ENCODE measurements around the gene PARVB. TPM values are rescaled to one million over a fixed set of nuclear protein-coding genes. Genes with fewer than 3 reads are reported as not detected.

The PARVB gene
- total and polyA plus RNA-seq, 9 of the 15 experiments (the other 6 are each of a cell fraction or from before 2014, with no cell fraction given) = 1.1 to 59.2 (median 29.2) TPM

DNA sequence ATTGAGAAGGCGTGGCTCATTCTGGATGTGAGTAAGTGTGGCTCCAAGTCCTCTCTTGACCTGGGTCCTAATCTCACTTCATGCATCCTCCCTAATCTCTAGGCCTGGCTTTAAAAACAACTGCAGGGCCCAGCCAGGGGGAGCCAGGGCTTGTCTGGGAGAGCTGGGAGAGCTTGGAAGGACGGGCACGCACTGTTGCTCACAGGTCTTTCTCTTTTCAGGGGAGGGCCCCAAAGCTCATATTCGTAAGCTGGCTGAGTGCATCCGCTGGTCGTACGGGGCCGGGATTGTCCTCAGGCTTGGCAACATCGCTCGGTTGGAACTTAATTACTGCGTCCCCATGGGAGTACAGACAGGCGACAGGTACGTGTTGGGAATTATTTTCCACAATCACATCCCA is 34.1 kb upstream of the PARVB start (continued):
- TF ChIP-seq, protein P1, sequence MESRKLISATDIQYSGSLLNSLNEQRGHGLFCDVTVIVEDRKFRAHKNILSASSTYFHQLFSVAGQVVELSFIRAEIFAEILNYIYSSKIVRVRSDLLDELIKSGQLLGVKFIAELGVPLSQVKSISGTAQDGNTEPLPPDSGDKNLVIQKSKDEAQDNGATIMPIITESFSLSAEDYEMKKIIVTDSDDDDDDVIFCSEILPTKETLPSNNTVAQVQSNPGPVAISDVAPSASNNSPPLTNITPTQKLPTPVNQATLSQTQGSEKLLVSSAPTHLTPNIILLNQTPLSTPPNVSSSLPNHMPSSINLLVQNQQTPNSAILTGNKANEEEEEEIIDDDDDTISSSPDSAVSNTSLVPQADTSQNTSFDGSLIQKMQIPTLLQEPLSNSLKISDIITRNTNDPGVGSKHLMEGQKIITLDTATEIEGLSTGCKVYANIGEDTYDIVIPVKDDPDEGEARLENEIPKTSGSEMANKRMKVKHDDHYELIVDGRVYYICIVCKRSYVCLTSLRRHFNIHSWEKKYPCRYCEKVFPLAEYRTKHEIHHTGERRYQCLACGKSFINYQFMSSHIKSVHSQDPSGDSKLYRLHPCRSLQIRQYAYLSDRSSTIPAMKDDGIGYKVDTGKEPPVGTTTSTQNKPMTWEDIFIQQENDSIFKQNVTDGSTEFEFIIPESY (CRISPR knock-in tag; IDR thresholded peaks at IDR 0.05) = no peak
- no peak for TF ChIP-seq FOXK1 (CRISPR knock-in tag; IDR thresholded peaks at IDR 0.05; ENCODE audit: borderline replicate concordance)
- no peak for TF ChIP-seq DNMT1 (IDR thresholded peaks at IDR 0.05)
- no peak for TF ChIP-seq TBP (optimal IDR thresholded peaks at IDR 0.05; ENCODE audit: low read depth, low read length)
- no peak for TF ChIP-seq ATF3 (IDR thresholded peaks at IDR 0.05)
- no peak for TF ChIP-seq ATF3 (CRISPR knock-in tag; conservative IDR thresholded peaks at IDR 0.05)

- Histone ChIP-seq H3K4me1 (replicated peaks in 1 of 2; ENCODE audit: control insufficient read depth in 2 of 2, insufficient read depth in 2 of 2, low read length in 2 of 2) (peaks cover 0 to 7% of the 10 kb centered on the region in 2 experiments; a peak in 1 of 5 replicates), H3K9me1 (ENCODE audit: control insufficient read depth, insufficient read depth, low read length) (no peaks in the 10 kb centered on the region), H4K20me1 (replicated peaks; ENCODE audit: control insufficient read depth, insufficient read depth, low read length) (peaks cover 10% of the 10 kb centered on the region; the same call in 1 of the 2 replicates), H3K27me3 (ENCODE audit: control insufficient read depth in 2 of 2, insufficient read depth in 2 of 2, low read length in 2 of 2) (no peaks in the 10 kb centered on the region), H3K9ac (ENCODE audit: insufficient read depth in 1 of 2, low read depth in 2 of 2, low read length in 2 of 2) (no peak overlapping the region), H3K79me2 (ENCODE audit: control insufficient read depth, insufficient read depth, low read length) (no peaks in the 10 kb centered on the region), H3K9me3 (replicated peaks; ENCODE audit: control insufficient read depth, insufficient read depth, low read depth, low read length) (no peaks in the 10 kb centered on the region), H3K36me3 (ENCODE audit: control insufficient read depth, insufficient read depth, low read length) (peaks cover 83% of the 10 kb centered on the region; the same call in 2 of the 3 replicates), H3K4me2 (ENCODE audit: insufficient read depth, low read length) (no peak overlapping the region), H2AFZ (ENCODE audit: low read depth, low read length) (no peak overlapping the region), H3K27ac (ENCODE audit: extremely low read depth, low read depth, low read length) (no peak overlapping the region), H3K4me3 (no peak overlapping the region)
- no peak for ATAC-seq
- POLR2A ChIA-PET = no interaction called here
- 92% methylated on average over 7 of the region's 11 CpGs for WGBS (ENCODE audit: insufficient coverage, low coverage, missing lambda C conversion rate)
- intact Hi-C loops (cut with micrococcal nuclease) (loop anchor here (10.0 kb wide), 1 partner anchor 633 kb away; no protein-coding TSS in a partner anchor), in situ Hi-C loops (cut with MboI) (no loop called here)
- no peak for DNase-seq (ENCODE audit: extremely low read depth in 1 of 4, low spot score in 3 of 4)
- no TSS peak for BruUV-seq (replicated peaks)
- no peak for FAIRE-seq
- CTCF ChIA-PET (ENCODE audit: low intra/inter-chr PET ratio) = no interaction called here
- TF ChIP-seq ZBTB49 (CRISPR knock-in tag; IDR thresholded peaks at IDR 0.05; ENCODE audit: borderline replicate concordance) (no peak), ZNF212 (CRISPR knock-in tag; IDR thresholded peaks at IDR 0.05) (no peak), CBX1 (IDR thresholded peaks at IDR 0.05; ENCODE audit: low read depth) (no peak), CREB3 (tag; conservative IDR thresholded peaks at IDR 0.05; ENCODE audit: low read depth) (no peak), ZNF217 (CRISPR knock-in tag; IDR thresholded peaks at IDR 0.05) (no peak), RFX1 (IDR thresholded peaks at IDR 0.05) (no peak)
- TF ChIP-seq, protein P2, sequence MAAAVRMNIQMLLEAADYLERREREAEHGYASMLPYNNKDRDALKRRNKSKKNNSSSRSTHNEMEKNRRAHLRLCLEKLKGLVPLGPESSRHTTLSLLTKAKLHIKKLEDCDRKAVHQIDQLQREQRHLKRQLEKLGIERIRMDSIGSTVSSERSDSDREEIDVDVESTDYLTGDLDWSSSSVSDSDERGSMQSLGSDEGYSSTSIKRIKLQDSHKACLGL (CRISPR knock-in tag; IDR thresholded peaks at IDR 0.05; ENCODE audit: borderline replicate concordance, poor library complexity, severe bottlenecking) = no peak
These were observed 32.6 kb upstream of the PARVB start for GRCh38 chr22:43991316-43992020.
